HPDE6-E6E7 (cell line): ENCODE data around the gene ELF4.

Source experiments
- DNase-seq: peaks from one replicate; pipeline ENCODE4 v3.0.0; 2011; ENCODE audit warnings: missing footprints; ENCODE audit errors: extremely low spot score

The ELF4 gene

DNA sequence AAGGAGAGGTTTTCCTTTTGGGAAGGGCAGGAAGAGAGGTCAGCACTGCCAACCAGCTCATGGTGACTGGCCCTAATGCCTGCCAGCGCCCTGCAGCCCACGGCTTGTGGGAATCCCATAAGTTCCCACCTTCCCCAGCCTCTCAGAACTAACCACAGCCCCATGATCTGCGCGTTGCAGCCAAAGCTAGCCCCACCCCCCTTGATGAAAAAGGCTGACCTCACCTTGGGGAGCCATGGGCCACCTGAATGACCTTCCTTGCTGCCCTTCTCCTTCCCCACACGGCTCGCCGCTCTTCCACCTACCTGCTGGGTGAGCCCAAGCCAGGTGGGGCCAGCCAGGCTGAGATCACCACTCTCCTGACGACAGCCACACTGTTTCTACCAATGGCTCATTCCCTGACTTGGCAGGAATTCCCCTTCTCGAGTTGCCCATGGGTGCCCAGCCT, 3.9 kb upstream of the ELF4 start:
- DNase-seq, result no peak

- no peak for DNase-seq
Observed at GRCh38 chrX:130111220-130112154, 1.2 kb upstream of the ELF4 start.

- no peak for DNase-seq
Observed at GRCh38 chrX:130109429-130110378, 593 bp downstream of the ELF4 start.

- DNase-seq, result no peak
Observed at GRCh38 chrX:130108647-130109428, 1.5 kb downstream of the ELF4 start.

- no peak for DNase-seq
Observed at GRCh38 chrX:130106071-130106470, 4.2 kb downstream of the ELF4 start.

GRCh38 chrX:130105244-130105643, 5.1 kb downstream of the ELF4 start:
- no peak for DNase-seq

DNA sequence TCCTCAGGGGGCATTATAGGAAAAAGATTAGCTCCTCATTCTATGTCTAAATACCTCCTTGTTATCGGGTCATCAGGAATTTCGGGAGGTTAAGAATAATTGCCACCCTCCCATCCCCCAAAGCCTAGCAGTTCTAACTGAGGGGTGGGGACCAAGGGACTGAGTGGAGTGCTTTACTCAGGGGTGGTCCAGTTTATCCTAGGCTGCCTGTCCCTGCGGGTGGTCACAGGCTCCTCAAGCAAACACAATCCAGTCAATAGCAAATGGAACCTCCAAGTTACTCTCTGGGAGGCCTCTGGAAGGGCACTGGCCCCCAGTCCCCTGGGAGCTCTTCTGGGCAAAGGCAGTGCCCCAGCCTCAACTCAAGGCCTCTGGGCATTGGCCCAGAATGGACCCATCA, 6.7 kb downstream of the ELF4 start:
- DNase-seq, result no peak

DNA sequence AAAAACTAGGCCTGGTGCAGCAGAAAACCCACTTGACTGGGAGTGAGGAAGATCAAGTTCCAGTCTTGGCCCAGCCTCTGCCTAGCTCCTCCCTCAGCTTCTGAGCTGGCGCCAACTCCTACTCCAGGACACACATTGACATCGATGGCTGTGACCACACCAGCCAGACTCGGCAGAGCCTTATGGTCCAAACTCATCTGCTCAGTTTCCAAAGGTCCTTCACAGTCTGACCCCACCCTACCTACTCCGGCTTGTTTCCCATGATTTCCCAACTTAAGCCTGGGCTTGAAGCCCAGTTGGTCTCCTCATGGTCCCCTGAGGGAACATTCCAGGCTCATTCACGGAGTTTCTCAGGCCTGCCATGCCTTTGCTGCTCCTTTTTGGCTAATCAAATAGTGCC, 10.1 kb downstream of the ELF4 start:
- no peak for DNase-seq

DNA sequence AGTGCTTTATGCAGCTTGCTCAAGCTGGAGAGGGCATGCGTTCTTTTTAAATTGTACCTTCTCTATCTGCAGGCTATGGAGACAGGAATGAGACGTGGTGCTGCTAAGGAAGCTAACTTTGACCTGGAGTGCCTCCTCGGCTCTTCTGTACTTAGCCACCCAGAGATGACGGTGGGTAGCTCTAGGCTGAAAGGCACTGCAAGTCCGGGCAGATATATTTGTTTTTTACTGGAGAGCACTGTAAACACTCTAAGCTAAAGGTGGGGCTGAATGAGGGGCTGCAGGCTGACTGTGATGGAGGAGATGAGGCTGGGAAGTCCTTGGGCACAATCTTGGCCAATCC, 12.1 kb downstream of the ELF4 start:
- DNase-seq, result no peak

DNA sequence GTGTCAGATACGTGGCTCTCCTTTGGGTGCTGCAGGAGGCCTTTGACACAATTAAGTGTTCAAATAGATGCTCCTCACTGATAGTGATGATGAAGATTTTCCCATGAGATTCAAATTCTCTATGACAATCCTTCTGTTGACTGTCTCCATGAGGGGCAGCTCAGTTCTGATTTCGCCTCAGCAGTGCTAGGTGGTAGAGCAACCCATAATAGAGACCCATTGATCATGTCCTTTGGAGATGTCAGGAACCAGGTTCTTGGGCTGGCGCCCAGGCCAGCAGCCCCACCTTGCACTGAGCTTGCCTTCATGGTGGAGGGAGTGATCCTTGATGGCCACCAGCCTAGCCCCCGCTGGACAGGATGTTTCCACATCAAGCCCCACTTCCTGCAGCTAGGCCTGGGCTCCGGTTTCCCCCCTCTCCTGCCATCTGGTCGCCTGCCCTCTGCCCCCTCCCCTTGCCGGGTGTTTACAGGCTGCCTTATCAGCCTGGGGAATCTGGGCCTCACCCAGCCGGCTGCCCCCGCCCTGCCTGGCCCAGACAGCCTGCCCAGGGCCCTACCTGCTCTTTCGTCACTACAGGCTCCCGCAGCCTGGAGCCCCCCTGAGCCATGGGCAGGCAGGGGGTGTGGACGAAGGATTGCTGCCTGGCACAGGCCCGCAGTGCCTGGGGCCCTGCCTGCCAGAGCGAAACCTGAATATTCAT, 12.6 kb downstream of the ELF4 start:
- DNase-seq, result no peak

GRCh38 chrX:130095249-130096030, 14.9 kb downstream of the ELF4 start:
- no peak for DNase-seq

- DNase-seq, result no peak
Observed at GRCh38 chrX:130094696-130095095, 15.6 kb downstream of the ELF4 start.

GRCh38 chrX:130093271-130093670, 17.0 kb downstream of the ELF4 start:
- DNase-seq, result no peak

GRCh38 chrX:130091980-130092522, 18.2 kb downstream of the ELF4 start:
- no peak for DNase-seq

- DNase-seq, result no peak
Observed at GRCh38 chrX:130090364-130090763, 19.9 kb downstream of the ELF4 start.

- no peak for DNase-seq
Observed at GRCh38 chrX:130086447-130087206, 23.7 kb downstream of the ELF4 start.

- no peak for DNase-seq
Observed at GRCh38 chrX:130085551-130086446, 24.5 kb downstream of the ELF4 start.

DNA sequence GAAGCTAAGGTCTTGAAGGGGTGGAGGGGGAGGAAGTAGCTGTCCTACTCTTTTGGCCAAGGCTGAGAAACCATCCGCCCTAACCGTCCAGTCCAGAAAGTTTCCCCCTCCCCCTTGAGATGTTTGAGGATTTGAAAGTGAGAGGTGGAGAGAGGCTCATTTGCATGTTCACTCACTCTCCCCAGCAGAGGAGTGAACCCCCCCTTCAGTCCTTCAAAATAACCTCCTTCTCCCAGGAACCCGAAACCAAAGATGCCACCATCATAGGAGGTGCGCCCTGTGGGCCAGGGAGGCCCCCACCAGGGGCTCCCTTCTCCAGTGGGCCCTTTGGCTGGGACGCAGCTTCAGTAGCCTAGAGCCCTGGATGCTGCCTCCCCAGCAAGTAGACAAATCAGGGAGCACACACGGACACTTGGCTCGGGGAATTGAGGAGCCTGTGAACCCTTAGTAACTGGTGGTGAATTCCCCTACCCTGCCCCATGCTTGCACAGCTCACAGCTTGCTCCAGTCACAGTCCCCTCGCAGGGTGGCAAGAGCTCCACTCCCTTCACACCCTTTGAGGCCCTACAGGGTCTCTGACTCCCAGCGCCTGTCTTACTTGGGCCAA, 25.6 kb downstream of the ELF4 start:
- no peak for DNase-seq
